ENCODE data around the gene ABCB8. TPM values are rescaled to one million over a fixed set of nuclear protein-coding genes. Genes with fewer than 3 reads are reported as not detected.

ABCB8 gene
- total and polyA plus RNA-seq, 9 of the 15 experiments (the other 6 are each of a cell fraction or from before 2014, with no cell fraction given), result 7.6 to 106 (median 36.3) TPM

- TF ChIP-seq SAP30 (IDR thresholded peaks at IDR 0.05; ENCODE audit: borderline replicate concordance, insufficient read depth, low read depth, low read length, poor library complexity, severe bottlenecking) (peak; percentile 72), GATA2 (CRISPR knock-in tag; IDR thresholded peaks at IDR 0.05) (no peak), GTF2B (IDR thresholded peaks at IDR 0.05; ENCODE audit: extremely low read depth, insufficient read length) (no peak), NBN (IDR thresholded peaks at IDR 0.05; ENCODE audit: low read depth) (peak; percentile 76; the same call in 1 of the 2 replicates), HDAC2 (IDR thresholded peaks at IDR 0.05) (peak; percentile 77; the same call in 1 of the 2 replicates), GMEB1 (CRISPR knock-in tag; IDR thresholded peaks at IDR 0.05) (peak; percentile 79), ZBTB2 (IDR thresholded peaks at IDR 0.05) (0 out of 2 replicates have a peak, but pooled peaks have one; percentile 59), RAD51 (IDR thresholded peaks at IDR 0.05; ENCODE audit: borderline replicate concordance, low read depth) (0 out of 2 replicates have a peak, but pooled peaks have one; percentile 49), ZNF197 (CRISPR knock-in tag; IDR thresholded peaks at IDR 0.05; ENCODE audit: low read depth) (0 out of 2 replicates have a peak, but pooled peaks have one; percentile 11), CBX8 (IDR thresholded peaks at IDR 0.05; ENCODE audit: borderline replicate concordance, extremely low read depth, low read depth, low read length, poor library complexity, severe bottlenecking) (no peak), ATF7 (IDR thresholded peaks at IDR 0.05) (peak; percentile 64; the same call in 1 of the 2 replicates), NR1H2 (CRISPR knock-in tag; IDR thresholded peaks at IDR 0.05) (no peak), PRDM10 (IDR thresholded peaks at IDR 0.05; ENCODE audit: partially characterized antibody) (peak; percentile 6)
Observed at GRCh38 chr7:151085691-151086620, 57.7 kb downstream of the ABCB8 start, which contains the start of gene AGAP3 (continued).

Measured in K562 (cell line).